GM12891 (cell line): Measurements from ENCODE around the gene TPI1.

ENCODE experiments used
- PAX5 ChIP-seq: IDR thresholded peaks from 2 replicates; pipeline ENCODE4 v1.6.1; 2011; ENCODE audit warnings: low read length, moderate library complexity, mild to moderate bottlenecking; ENCODE audit not compliant: insufficient read depth, severe bottlenecking
- POLR2A ChIP-seq: IDR thresholded peaks from 2 replicates; pipeline ENCODE4 v1.6.1; 2011; ENCODE audit warnings: low read depth, low read length, control low read depth
- POLR2AphosphoS5 ChIP-seq: IDR thresholded peaks from 2 replicates; pipeline ENCODE4 v1.6.1; 2011; ENCODE audit warnings: low read depth, low read length, control low read depth
- POU2F2 ChIP-seq: IDR thresholded peaks from 2 replicates; pipeline ENCODE4 v1.6.1; 2011; ENCODE audit warnings: low read depth, mild to moderate bottlenecking, control low read depth, low read length, moderate library complexity
- SPI1 ChIP-seq: IDR thresholded peaks from 2 replicates; pipeline ENCODE4 v1.6.1; 2011; ENCODE audit warnings: low read depth, low read length, control low read depth
- TAF1 ChIP-seq: IDR thresholded peaks from 2 replicates; pipeline ENCODE4 v1.6.1; 2011; ENCODE audit warnings: low read depth, low read length, control low read depth

- no peak for TF ChIP-seq POLR2A
- no peak for TF ChIP-seq POLR2AphosphoS5
- no peak for TF ChIP-seq SPI1
- no peak for TF ChIP-seq TAF1
- TF ChIP-seq POU2F2: no peak
- no peak for TF ChIP-seq PAX5
Measured at GRCh38 chr12:6846316-6846869, 20.9 kb upstream of the TPI1 start.
